ENCODE results near the gene MYO5B. TPM values are rescaled to one million over a fixed set of nuclear protein-coding genes. Genes with fewer than 3 reads are reported as not detected.

Gene MYO5B
- total RNA-seq, 1 experiment from 2014 or later: 12.4 TPM

GRCh38 chr18:49880661-49881060, 314.3 kb downstream of the MYO5B start:
- no peak for DNase-seq (ENCODE audit: low spot score)

- no peak for DNase-seq (ENCODE audit: low spot score)
Measured at GRCh38 chr18:49879271-49879580, 315.7 kb downstream of the MYO5B start.

- DNase-seq (ENCODE audit: low spot score): no peak
Measured at GRCh38 chr18:49878567-49879270, 316.2 kb downstream of the MYO5B start.

DNA sequence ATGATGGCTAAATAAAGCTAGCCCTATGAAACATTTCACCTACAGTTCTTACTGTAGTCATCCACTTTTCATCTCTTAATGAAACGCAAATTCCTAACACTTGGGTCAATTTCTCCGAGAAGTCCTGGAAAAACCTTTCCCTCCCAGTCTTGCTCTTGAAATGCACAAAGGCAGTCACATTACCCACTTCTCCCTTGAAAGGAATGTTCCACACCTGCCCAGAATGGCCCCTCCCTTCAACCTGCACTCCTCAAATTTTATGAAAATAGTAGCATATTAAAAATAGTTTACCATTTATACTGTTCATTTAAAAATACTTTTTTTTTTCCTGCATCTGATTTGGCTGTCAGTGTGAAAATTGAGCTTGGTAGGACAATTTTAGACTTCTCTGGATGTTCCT, 316.9 kb downstream of the MYO5B start:
- DNase-seq (ENCODE audit: low spot score): no peak

GRCh38 chr18:49876536-49876935, 318.4 kb downstream of the MYO5B start:
- DNase-seq (ENCODE audit: low spot score): no peak

- DNase-seq (ENCODE audit: low spot score): no peak
Measured at GRCh38 chr18:49875783-49876182, 319.2 kb downstream of the MYO5B start.

DNA sequence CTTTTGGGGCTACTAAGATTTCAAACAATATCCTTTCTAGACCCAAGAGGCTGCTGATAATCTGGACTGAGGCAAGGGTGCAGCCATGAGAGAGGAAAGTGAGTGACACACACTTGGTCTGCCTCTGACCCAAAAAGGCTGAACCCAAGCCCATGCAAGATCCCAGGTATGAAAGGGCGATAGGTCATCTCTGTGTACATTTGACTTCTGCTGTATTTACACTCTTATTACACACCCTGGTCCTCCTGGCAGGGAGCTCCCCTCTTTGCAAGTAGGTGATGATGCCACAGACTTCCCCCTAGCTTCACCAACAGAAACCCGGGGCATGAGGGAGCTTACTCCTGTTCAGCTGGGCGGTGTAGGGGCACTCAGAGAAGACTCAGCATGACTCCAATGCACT, 319.8 kb downstream of the MYO5B start:
- DNase-seq (ENCODE audit: low spot score): no peak

DNA sequence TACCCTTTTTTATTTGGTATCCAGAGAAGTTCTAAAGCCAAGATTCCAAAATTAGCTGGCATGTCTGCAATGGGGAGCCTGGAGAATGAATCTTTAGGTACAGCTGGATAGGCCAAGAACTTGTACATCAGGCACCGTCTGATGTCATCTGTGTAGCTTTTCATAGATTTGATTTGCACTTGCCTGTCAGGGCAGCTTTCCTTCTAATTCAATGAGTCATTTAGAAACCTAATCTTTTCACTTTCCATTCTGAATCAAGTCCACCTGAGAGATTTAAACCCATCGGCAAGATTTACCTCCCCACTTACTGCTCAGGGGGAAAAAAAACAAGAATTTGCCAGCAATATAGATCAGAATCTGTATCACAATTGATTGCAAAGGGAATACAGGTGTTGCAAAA, 320.7 kb downstream of the MYO5B start:
- no peak for DNase-seq (ENCODE audit: low spot score)

- no peak for DNase-seq (ENCODE audit: low spot score)
Measured at GRCh38 chr18:49869354-49869753, 325.6 kb downstream of the MYO5B start.

- DNase-seq (ENCODE audit: low spot score): no peak
Measured at GRCh38 chr18:49866680-49867079, 328.3 kb downstream of the MYO5B start.

GRCh38 chr18:49865401-49865800, 329.5 kb downstream of the MYO5B start:
- DNase-seq (ENCODE audit: low spot score): no peak

DNA sequence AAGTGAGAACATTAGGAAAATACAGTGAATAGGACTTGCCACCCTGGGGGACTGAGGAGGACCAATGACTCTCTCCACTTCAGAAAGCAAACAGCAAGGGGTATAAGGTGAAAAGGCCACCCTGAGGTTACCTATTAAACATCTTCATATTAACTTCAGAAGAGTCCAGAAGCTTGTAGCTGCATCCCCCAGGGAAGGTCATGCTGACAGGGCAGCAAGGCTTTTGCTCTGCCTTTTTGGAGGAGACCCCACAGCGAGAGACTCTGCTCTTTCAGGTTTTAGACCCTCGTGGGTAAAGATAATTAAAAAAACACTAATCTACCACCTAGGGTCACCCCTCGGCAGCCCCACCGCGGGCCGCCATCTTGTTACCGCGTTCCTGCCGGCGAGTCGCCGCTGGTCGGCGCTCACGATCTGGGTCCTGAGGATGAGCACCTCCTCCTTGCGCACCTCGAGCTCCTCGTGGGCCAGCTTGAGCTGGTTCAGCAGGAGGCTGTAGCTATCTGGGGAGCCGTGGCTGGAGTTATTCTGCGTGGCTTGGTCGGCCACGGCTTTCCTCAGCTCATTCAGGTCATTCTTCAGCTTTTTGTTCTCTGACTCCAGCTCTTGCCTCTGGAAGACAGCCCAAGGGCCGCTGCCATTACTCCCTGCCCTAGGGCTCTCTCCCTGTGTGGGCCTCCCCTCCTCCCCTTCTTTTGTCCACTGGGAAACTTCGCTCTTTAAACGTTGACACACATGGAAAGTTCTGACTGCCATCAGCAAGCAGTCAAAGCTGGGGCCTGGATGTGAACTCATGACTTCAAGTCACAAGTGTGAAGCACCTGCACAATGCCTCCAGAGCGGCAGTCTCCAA, 331.0 kb downstream of the MYO5B start:
- no peak for DNase-seq (ENCODE audit: low spot score)

- DNase-seq (ENCODE audit: low spot score): no peak
Measured at GRCh38 chr18:49862656-49863385, 332.1 kb downstream of the MYO5B start.

- no peak for DNase-seq (ENCODE audit: low spot score)
Measured at GRCh38 chr18:49861659-49862058, 333.3 kb downstream of the MYO5B start.

- DNase-seq (ENCODE audit: low spot score): no peak
Measured at GRCh38 chr18:49859725-49860124, 335.2 kb downstream of the MYO5B start.

DNA sequence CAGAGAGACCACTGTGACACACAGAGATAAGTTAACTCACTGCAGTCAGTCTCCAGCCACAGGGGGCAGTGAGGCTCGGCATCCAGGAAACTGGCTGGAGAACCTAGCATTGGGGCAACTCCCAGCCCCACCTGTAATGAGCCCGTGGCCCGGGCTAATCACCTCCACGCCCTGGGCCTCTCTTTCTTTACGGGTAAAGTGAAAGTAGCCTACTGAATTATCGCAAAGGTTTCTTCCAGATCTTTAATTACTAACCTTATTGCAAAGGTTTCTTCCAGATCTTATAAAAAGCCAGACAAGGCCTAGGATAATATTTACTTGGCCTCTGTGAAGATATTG, 336.0 kb downstream of the MYO5B start:
- DNase-seq (ENCODE audit: low spot score): no peak

GRCh38 chr18:49858309-49859020, 336.5 kb downstream of the MYO5B start:
- peak; percentile 68 for DNase-seq (ENCODE audit: low spot score)

GRCh38 chr18:49857708-49858107, 337.2 kb downstream of the MYO5B start:
- DNase-seq (ENCODE audit: low spot score): no peak

DNA sequence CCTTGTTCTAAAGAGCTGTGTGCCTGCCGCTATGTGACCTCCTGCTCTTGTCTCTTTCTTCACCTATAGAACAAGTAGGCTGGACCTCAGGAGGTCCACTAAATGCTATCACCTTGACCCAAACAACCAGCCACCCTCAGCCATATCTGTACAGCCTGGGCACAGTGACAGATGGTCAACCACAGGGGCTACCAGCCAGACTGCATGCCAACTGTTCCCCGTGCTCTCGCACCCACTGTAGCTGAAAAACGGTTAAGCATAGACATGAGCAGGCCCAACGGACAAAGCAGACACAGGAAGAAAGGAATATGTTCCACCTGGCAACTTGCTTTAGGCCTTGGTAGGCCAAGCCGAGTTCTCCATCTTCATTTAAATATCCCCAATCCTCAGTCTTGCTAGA, 338.5 kb downstream of the MYO5B start:
- DNase-seq (ENCODE audit: low spot score): no peak

DNA sequence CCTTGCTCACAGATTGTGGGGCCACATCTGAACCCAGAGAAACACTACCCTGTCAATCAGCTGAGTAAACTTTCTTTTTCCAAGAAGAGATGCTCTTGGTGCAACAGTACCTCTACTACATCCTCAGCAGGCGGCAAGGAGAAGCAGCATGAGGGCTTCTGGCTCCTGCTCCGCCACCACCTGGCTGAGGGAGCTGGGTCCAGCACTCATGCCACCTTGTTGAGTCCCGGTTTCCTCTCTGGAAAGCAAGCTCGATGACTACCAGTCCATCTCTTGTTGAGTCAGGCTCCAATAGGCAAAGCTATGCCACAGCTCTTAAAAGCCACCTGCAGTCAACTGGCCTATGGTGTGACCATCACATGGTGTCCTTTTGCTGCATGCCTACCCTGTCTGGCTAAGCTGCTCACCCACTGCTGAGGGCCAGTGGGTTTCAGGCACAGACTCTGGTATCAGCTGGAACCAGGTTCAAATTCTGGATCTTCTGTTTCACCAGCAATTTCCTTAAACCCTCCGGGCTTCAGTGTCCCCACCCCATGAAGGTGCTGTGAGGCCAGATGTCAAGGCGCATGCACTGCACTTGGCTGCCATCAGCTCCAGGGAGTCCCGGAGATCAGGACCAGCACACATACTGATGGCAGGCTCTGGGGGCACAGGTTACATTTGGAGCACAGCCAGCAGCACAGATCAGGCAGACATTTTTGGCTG, 339.1 kb downstream of the MYO5B start:
- DNase-seq (ENCODE audit: low spot score): no peak

DNA sequence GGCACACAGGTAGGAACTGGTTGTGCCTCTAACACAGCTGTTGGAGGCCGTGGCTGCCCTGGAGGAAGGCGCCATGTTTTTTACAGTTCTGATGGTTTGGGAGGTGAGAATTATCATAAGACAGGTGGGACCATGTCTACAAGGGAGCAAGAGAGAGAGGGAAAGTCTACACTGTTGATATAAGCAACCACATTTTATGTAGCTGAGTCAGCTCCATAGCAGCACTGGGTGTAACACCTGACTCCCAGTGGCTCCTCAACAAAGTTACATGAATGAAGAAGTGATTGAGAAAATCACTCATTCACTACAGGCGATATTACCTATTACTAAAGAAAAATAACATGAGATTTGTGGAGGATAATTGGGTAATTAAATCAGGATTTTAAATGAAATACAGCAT, 340.3 kb downstream of the MYO5B start:
- no peak for DNase-seq (ENCODE audit: low spot score)

GRCh38 chr18:49853436-49853835, 341.5 kb downstream of the MYO5B start:
- DNase-seq (ENCODE audit: low spot score): no peak
